Activated CD4-positive, alpha-beta T cell treated with anti-CD3 and anti-CD28 coated beads, Interleukin-2, amount 50 U/mL, for 1 hour (primary cell): ENCODE data around the gene TSHZ2.
"Not testable (repeated sequence)": the region's sequence is repeated elsewhere in the genome, so short reads cannot be mapped to it uniquely, and the experiment has no call there.

Source experiments
- DNase-seq: peaks from one replicate; pipeline ENCODE4 v3.0.0-alpha.2; 2020

The TSHZ2 gene

GRCh38 chr20:53089851-53090250 is 117.7 kb downstream of the TSHZ2 start:
- not testable (repeated sequence) for DNase-seq

GRCh38 chr20:53091789-53092188 is 119.6 kb downstream of the TSHZ2 start:
- no peak for DNase-seq

GRCh38 chr20:53092772-53093300 is 120.7 kb downstream of the TSHZ2 start:
- DNase-seq = no peak

- no peak for DNase-seq
These were observed 125.2 kb downstream of the TSHZ2 start for GRCh38 chr20:53097371-53097770.

GRCh38 chr20:53097791-53098190 is 125.6 kb downstream of the TSHZ2 start:
- DNase-seq = no peak

- DNase-seq = no peak
These were observed 126.5 kb downstream of the TSHZ2 start for GRCh38 chr20:53098621-53099020.

GRCh38 chr20:53099856-53100255 is 127.7 kb downstream of the TSHZ2 start:
- DNase-seq = no peak

- no peak for DNase-seq
These were observed 128.3 kb downstream of the TSHZ2 start for GRCh38 chr20:53100476-53100911.

- no peak for DNase-seq
These were observed 130.0 kb downstream of the TSHZ2 start for GRCh38 chr20:53101992-53102760.

GRCh38 chr20:53103124-53103523 is 131.0 kb downstream of the TSHZ2 start:
- no peak for DNase-seq

GRCh38 chr20:53104884-53105283 is 132.7 kb downstream of the TSHZ2 start:
- no peak for DNase-seq

GRCh38 chr20:53116733-53117132 is 144.6 kb downstream of the TSHZ2 start:
- DNase-seq = no peak

GRCh38 chr20:53122853-53123252 is 150.7 kb downstream of the TSHZ2 start:
- no peak for DNase-seq

GRCh38 chr20:53124075-53124551 is 152.0 kb downstream of the TSHZ2 start:
- DNase-seq = no peak

GRCh38 chr20:53124803-53125202 is 152.6 kb downstream of the TSHZ2 start:
- no peak for DNase-seq

- no peak for DNase-seq
These were observed 154.0 kb downstream of the TSHZ2 start for GRCh38 chr20:53126185-53126584.

GRCh38 chr20:53127027-53127426 is 154.9 kb downstream of the TSHZ2 start:
- no peak for DNase-seq

GRCh38 chr20:53128004-53128403 is 155.8 kb downstream of the TSHZ2 start:
- DNase-seq = no peak

GRCh38 chr20:53129563-53129962 is 157.4 kb downstream of the TSHZ2 start:
- no peak for DNase-seq

GRCh38 chr20:53130795-53131194 is 158.6 kb downstream of the TSHZ2 start:
- no peak for DNase-seq

GRCh38 chr20:53133125-53133524 is 161.0 kb downstream of the TSHZ2 start:
- DNase-seq = no peak

- DNase-seq = no peak
These were observed 161.5 kb downstream of the TSHZ2 start for GRCh38 chr20:53133628-53134027.

- DNase-seq = no peak
These were observed 164.3 kb downstream of the TSHZ2 start for GRCh38 chr20:53136473-53136872.

- no peak for DNase-seq
These were observed 166.5 kb downstream of the TSHZ2 start for GRCh38 chr20:53138454-53139262.
